Astrocyte of the spinal cord (primary cell): Measurements from ENCODE around the gene OSBPL8.

Experiments
- DNase-seq: peaks from one replicate; pipeline ENCODE4 v3.0.0; 2011; ENCODE audit warnings: low read depth, low spot score
- H3K4me3 ChIP-seq: 2 replicates; pipeline ENCODE4 v1.5.1; 2011; ENCODE audit warnings: low read depth, mild to moderate bottlenecking, low read length, moderate library complexity
- in situ Hi-C: cut with HindIII; loops from 2 replicates; pipeline ENCODE4 v1.10.0; 2017; ENCODE audit warnings: low sequenced_read_pairs
- TF ChIP-seq, protein P1 (sequence below): IDR thresholded peaks from 2 replicates; pipeline ENCODE4 v1.5.1; 2012; ENCODE audit warnings: low read depth, mild to moderate bottlenecking, low read length, inconsistent platforms

The OSBPL8 gene

GRCh38 chr12:76532520-76532919 is 27.1 kb downstream of the OSBPL8 start:
- DNase-seq, result no peak
- no peak overlapping the region for H3K4me3 ChIP-seq
- in situ Hi-C loops, result no loop called here
- TF ChIP-seq, protein P1, sequence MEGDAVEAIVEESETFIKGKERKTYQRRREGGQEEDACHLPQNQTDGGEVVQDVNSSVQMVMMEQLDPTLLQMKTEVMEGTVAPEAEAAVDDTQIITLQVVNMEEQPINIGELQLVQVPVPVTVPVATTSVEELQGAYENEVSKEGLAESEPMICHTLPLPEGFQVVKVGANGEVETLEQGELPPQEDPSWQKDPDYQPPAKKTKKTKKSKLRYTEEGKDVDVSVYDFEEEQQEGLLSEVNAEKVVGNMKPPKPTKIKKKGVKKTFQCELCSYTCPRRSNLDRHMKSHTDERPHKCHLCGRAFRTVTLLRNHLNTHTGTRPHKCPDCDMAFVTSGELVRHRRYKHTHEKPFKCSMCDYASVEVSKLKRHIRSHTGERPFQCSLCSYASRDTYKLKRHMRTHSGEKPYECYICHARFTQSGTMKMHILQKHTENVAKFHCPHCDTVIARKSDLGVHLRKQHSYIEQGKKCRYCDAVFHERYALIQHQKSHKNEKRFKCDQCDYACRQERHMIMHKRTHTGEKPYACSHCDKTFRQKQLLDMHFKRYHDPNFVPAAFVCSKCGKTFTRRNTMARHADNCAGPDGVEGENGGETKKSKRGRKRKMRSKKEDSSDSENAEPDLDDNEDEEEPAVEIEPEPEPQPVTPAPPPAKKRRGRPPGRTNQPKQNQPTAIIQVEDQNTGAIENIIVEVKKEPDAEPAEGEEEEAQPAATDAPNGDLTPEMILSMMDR, result no peak

- no peak overlapping the region for H3K4me3 ChIP-seq
- DNase-seq, result no peak
- in situ Hi-C loops, result no loop called here
- TF ChIP-seq, protein P1, result no peak
Observed at GRCh38 chr12:76531056-76531455, 28.5 kb downstream of the OSBPL8 start.

- no peak overlapping the region for H3K4me3 ChIP-seq
- TF ChIP-seq, protein P1, result no peak
- DNase-seq, result no peak
- in situ Hi-C loops, result no loop called here
Observed at GRCh38 chr12:76530516-76530915, 29.1 kb downstream of the OSBPL8 start.

DNA sequence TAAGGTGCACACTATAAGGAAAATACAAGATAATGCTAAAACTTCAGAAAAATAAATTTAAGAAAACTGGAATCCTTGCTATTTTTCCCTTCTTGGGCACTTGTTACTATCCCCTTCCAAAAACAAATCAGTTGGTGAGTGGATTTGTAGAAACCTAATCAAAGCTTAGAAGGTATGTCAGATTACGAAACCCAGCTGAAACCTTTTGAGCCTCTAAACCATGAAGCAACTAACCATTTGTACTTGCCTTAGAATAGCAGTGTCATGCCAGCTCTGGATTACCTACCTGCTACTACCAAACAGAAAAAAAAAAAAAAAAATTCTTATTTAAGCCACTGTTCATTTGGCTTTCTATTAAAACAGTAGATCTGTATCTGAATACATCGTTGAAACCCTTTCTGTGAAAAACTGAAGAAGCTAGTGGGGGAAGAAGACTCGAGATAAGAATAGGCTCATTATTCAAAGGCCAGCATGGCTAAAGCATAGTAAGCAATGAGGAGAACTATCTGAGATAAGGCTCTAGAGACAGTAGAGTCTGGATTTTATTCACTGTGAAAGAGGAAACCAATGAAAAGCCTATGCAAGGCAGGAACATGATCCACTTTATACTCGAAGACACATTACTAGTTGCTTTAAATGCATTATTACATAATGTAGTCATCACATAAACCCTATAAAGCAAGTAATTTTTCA is 30.2 kb downstream of the OSBPL8 start:
- TF ChIP-seq, protein P1, result no peak
- in situ Hi-C loops, result no loop called here
- DNase-seq, result no peak
- no peak overlapping the region for H3K4me3 ChIP-seq

DNA sequence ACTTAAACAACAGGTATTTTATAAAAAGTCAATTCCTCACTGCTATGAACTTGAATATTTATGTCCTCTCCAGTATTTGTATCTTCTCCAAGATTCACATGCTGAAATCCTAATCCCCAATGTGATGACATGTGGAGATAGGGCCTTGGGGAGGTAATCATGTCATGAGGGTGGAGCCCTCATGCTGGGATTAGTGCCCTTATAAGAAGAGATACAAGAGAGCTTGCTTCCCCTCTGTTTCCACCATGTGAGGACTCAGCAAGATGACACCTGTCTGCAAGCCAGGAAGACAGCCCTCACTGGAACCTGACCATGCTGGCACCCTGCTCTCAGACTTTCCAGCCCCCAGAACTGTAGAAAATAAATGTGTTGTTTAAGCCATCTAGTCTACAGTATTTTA is 36.2 kb downstream of the OSBPL8 start:
- no peak overlapping the region for H3K4me3 ChIP-seq
- TF ChIP-seq, protein P1, result no peak
- DNase-seq, result no peak
- in situ Hi-C loops, result no loop called here

GRCh38 chr12:76520348-76520747 is 39.2 kb downstream of the OSBPL8 start:
- in situ Hi-C loops, result no loop called here
- H3K4me3 ChIP-seq, result no peak overlapping the region
- DNase-seq, result no peak
- TF ChIP-seq, protein P1, result no peak
